ENCODE data around the gene SSR2. TPM values are rescaled to one million over a fixed set of nuclear protein-coding genes. Genes with fewer than 3 reads are reported as not detected.

SSR2 gene
- total RNA-seq, 1 donor from 2014 or later = 564 TPM

GRCh38 chr1:155981266-155982088 lies 39.3 kb downstream of the SSR2 start:
- no peaks in the 10 kb centered on the region for H3K36me3 ChIP-seq (ENCODE audit: control insufficient read depth, insufficient read depth, low read length)

GRCh38 chr1:155979597-155980343 lies 41.0 kb downstream of the SSR2 start:
- TF ChIP-seq CTCF (IDR thresholded peaks at IDR 0.05; ENCODE audit: insufficient read depth, low read length, severe bottlenecking) = no peak

More at GRCh38 chr1:155981266-155982088, 39.3 kb downstream of the SSR2 start:
- DNase-seq (ENCODE audit: low read depth) (peak; percentile 66), FAIRE-seq (no peak)
- no peak for TF ChIP-seq CTCF (IDR thresholded peaks at IDR 0.05; ENCODE audit: insufficient read depth, low read length, severe bottlenecking)
- no peak overlapping the region for H3K4me3 ChIP-seq (ENCODE audit: low read depth, low read length)
- H3K27me3 ChIP-seq (ENCODE audit: control insufficient read depth, insufficient read depth, low read length) = no peaks in the 10 kb centered on the region

GRCh38 chr1:155978973-155979429 lies 41.8 kb downstream of the SSR2 start:
- Histone ChIP-seq H3K4me3 (ENCODE audit: low read depth, low read length) (peak overlapping the region; percentile 91), H3K27me3 (ENCODE audit: control insufficient read depth, insufficient read depth, low read length) (no peaks in the 10 kb centered on the region), H3K36me3 (ENCODE audit: control insufficient read depth, insufficient read depth, low read length) (peaks cover 1% of the 10 kb centered on the region)
- DNase-seq (ENCODE audit: low read depth) (no peak), FAIRE-seq (no peak)
- TF ChIP-seq CTCF (IDR thresholded peaks at IDR 0.05; ENCODE audit: insufficient read depth, low read length, severe bottlenecking) = no peak

More at GRCh38 chr1:155979597-155980343, 41.0 kb downstream of the SSR2 start:
- H3K36me3 ChIP-seq (ENCODE audit: control insufficient read depth, insufficient read depth, low read length) = peaks cover 1% of the 10 kb centered on the region
- FAIRE-seq (no peak), DNase-seq (ENCODE audit: low read depth) (no peak)
- H3K4me3 ChIP-seq (ENCODE audit: low read depth, low read length) = peak overlapping the region; percentile 91
- no peaks in the 10 kb centered on the region for H3K27me3 ChIP-seq (ENCODE audit: control insufficient read depth, insufficient read depth, low read length)

GRCh38 chr1:155978325-155978972 lies 42.3 kb downstream of the SSR2 start, which contains the start of gene ARHGEF2:
Gene ARHGEF2, minus strand, starts transcription at chr1:155978547. Its CDS starts 120 bp downstream, at chr1:155978427.
- Histone ChIP-seq H3K27me3 (ENCODE audit: control insufficient read depth, insufficient read depth, low read length) (no peaks in the 10 kb centered on the region), H3K4me3 (ENCODE audit: low read depth, low read length) (peak within 1 kb of the TSS; percentile 91), H3K36me3 (ENCODE audit: control insufficient read depth, insufficient read depth, low read length) (peaks cover 3% of the 10 kb centered on the region)
- FAIRE-seq (no peak), DNase-seq (ENCODE audit: low read depth) (peak; percentile 52)
- TF ChIP-seq CTCF (IDR thresholded peaks at IDR 0.05; ENCODE audit: insufficient read depth, low read length, severe bottlenecking) = peak; percentile 34

GRCh38 chr1:155977690-155978324 lies 42.9 kb downstream of the SSR2 start:
- no peak for DNase-seq (ENCODE audit: low read depth)
- FAIRE-seq = no peak

More at GRCh38 chr1:155977690-155978324, 42.9 kb downstream of the SSR2 start:
- Histone ChIP-seq H3K27me3 (ENCODE audit: control insufficient read depth, insufficient read depth, low read length) (no peaks in the 10 kb centered on the region), H3K36me3 (ENCODE audit: control insufficient read depth, insufficient read depth, low read length) (peaks cover 4% of the 10 kb centered on the region), H3K4me3 (ENCODE audit: low read depth, low read length) (peak overlapping the region; percentile 91)
- no peak for TF ChIP-seq CTCF (IDR thresholded peaks at IDR 0.05; ENCODE audit: insufficient read depth, low read length, severe bottlenecking)
